GM12878 (cell line): ENCODE results near the gene DAB2IP. TPM values are rescaled to one million over a fixed set of nuclear protein-coding genes. Genes with fewer than 3 reads are reported as not detected.

Experiments
- ATAC-seq: fragments of 200-7000 bp; cut with Tn5 transposase; 3 replicates; pipeline ENCODE4 v1.9.1; 2020; ENCODE audit warnings: mild to moderate bottlenecking, moderate library complexity
- BruUV-seq: library from RNA; stranded (reverse); fragments of 400-500 nt; replicated peaks from 2 replicates; lab custom pipeline; 2021; lab: Mats Ljungman, UMichigan
- CTCF ChIA-PET: fragments of 300-600 bp; sonication (Branson Sonifier 250); formaldehyde crosslinking; extraction: SDS; loops from one replicate; lab custom pipeline; 2021; ENCODE audit warnings: inconsistent platforms; lab: Yijun Ruan, JAX
- POLR2A ChIA-PET: fragments of 350-600 bp; formaldehyde crosslinking; extraction: SDS; loops from one replicate; lab custom pipeline; 2021; ENCODE audit warnings: inconsistent platforms; lab: Charles Lee
- RAD21 ChIA-PET: fragments of 300-600 bp; sonication (Branson Sonifier 250); formaldehyde crosslinking; loops from one replicate; lab custom pipeline; 2023; ENCODE audit warnings: antibody characterized with exemption; ENCODE audit not compliant: unreplicated experiment; lab: Charles Lee
- SMC1A ChIA-PET: fragments of 300-600 bp; sonication (Branson Sonifier 250); formaldehyde crosslinking; loops from one replicate; lab custom pipeline; 2023; ENCODE audit not compliant: unreplicated experiment, uncharacterized antibody; lab: Charles Lee
- DNase-seq: peaks from one replicate; pipeline ENCODE4 v3.0.0-alpha.2; 2011; ENCODE audit warnings: low read depth, low spot score
- FAIRE-seq: peaks from 3 replicates; lab custom pipeline; 2011; peaks lifted over from hg19 to GRCh38; lab: Jason Lieb, UNC
- H2AFZ ChIP-seq: 2 replicates; pipeline ENCODE4 v1.6.0; 2011; ENCODE audit warnings: low read depth, low read length, control low read depth; ENCODE audit not compliant: control insufficient read depth
- H3K27ac ChIP-seq: 2 replicates; pipeline ENCODE4 v1.5.1; 2011; ENCODE audit warnings: control low read depth; ENCODE audit not compliant: control insufficient read depth, insufficient read depth
- H3K27me3 ChIP-seq, 2 experiments: replicated peaks in 1 of 2; 2 replicates each; pipeline versions ENCODE4 v1.6.0 to v1.6.1; 2011; ENCODE audit warnings: low read length in 1 of 2; ENCODE audit not compliant: control insufficient read depth in 2 of 2, insufficient read depth in 2 of 2
- H3K36me3 ChIP-seq, 2 experiments: 2 replicates each; pipeline ENCODE4 v1.5.1; 2011; ENCODE audit warnings: low read length in 1 of 2; ENCODE audit not compliant: control insufficient read depth in 2 of 2, insufficient read depth in 2 of 2
- H3K4me1 ChIP-seq: 2 replicates; pipeline ENCODE4 v1.6.1; 2011; ENCODE audit warnings: mild to moderate bottlenecking, low read length, moderate library complexity, mixed read lengths; ENCODE audit not compliant: control insufficient read depth, insufficient read depth
- H3K4me2 ChIP-seq: 2 replicates; pipeline ENCODE4 v1.6.0; 2011; ENCODE audit warnings: control low read depth; ENCODE audit not compliant: control insufficient read depth, insufficient read depth
- H3K4me3 ChIP-seq: fragments of 200-600 bp; sonication (generic); 2 replicates; pipeline ENCODE4 v1.5.1; 2016
- H3K79me2 ChIP-seq: 2 replicates; pipeline ENCODE4 v1.6.0; 2011; ENCODE audit warnings: low read length; ENCODE audit not compliant: control insufficient read depth, insufficient read depth
- H3K9ac ChIP-seq: 2 replicates; pipeline ENCODE4 v1.8.0; 2011; ENCODE audit warnings: low read length, control low read depth, mixed read lengths; ENCODE audit not compliant: control insufficient read depth, insufficient read depth
- H3K9me3 ChIP-seq: replicated peaks from 3 replicates; pipeline ENCODE4 v1.5.1; 2011; ENCODE audit warnings: mild to moderate bottlenecking, low read length; ENCODE audit not compliant: control insufficient read depth, insufficient read depth
- H4K20me1 ChIP-seq: 2 replicates; pipeline ENCODE4 v1.6.0; 2011; ENCODE audit not compliant: control insufficient read depth, insufficient read depth
- BRCA1 ChIP-seq: IDR thresholded peaks from 2 replicates; pipeline ENCODE4 v1.6.1; 2011; ENCODE audit warnings: low read depth, low read length, improper control_type of control experiment
- CBX3 ChIP-seq: fragments of 200-600 bp; sonication (generic); IDR thresholded peaks from 2 replicates; pipeline ENCODE4 v1.6.1; 2016; ENCODE audit warnings: low read depth, borderline replicate concordance
- FOXK2 ChIP-seq: fragments of 450-650 bp; IDR thresholded peaks from 2 replicates; pipeline ENCODE4 v1.6.1; 2017; ENCODE audit warnings: mild to moderate bottlenecking, moderate library complexity
- HDAC6 ChIP-seq: fragments of 200-600 bp; sonication (generic); IDR thresholded peaks from one replicate; pipeline ENCODE4 v1.8.0; 2017; ENCODE audit warnings: antibody characterized with exemption; ENCODE audit not compliant: unreplicated experiment
- IKZF1 ChIP-seq: fragments of 450-650 bp; conservative IDR thresholded peaks from 2 replicates; pipeline ENCODE4 v1.6.1; 2017; ENCODE audit warnings: antibody characterized with exemption, mild to moderate bottlenecking
- IKZF2 ChIP-seq, 2 experiments: fragments of 450-650 bp; IDR thresholded peaks; 2 replicates each; pipeline ENCODE4 v1.6.1; 2017; ENCODE audit warnings: mild to moderate bottlenecking in 2 of 2, moderate library complexity in 2 of 2
- IRF4 ChIP-seq: IDR thresholded peaks from 2 replicates; pipeline ENCODE4 v1.6.1; 2011; ENCODE audit warnings: low read depth, low read length
- KDM1A ChIP-seq: fragments of 200-600 bp; sonication (generic); IDR thresholded peaks from 2 replicates; pipeline ENCODE4 v1.6.1; 2016; ENCODE audit warnings: borderline replicate concordance
- NR2C2 ChIP-seq: IDR thresholded peaks from 2 replicates; pipeline ENCODE4 v1.6.1; 2011; ENCODE audit warnings: borderline replicate concordance, low read depth; ENCODE audit not compliant: control insufficient read depth, insufficient read length
- NRF1 ChIP-seq: conservative IDR thresholded peaks from 2 replicates; pipeline ENCODE4 v1.6.1; 2011; ENCODE audit warnings: mild to moderate bottlenecking, low read depth, low read length, improper control_type of control experiment
- SPI1 ChIP-seq: IDR thresholded peaks from 2 replicates; pipeline ENCODE4 v1.6.1; 2011; ENCODE audit warnings: low read depth, mild to moderate bottlenecking, low read length, moderate library complexity, borderline replicate concordance; ENCODE audit not compliant: insufficient read depth
- SREBF2 ChIP-seq: IDR thresholded peaks from 2 replicates; pipeline ENCODE4 v1.6.1; 2012; ENCODE audit warnings: mild to moderate bottlenecking, low read length
- YY1 ChIP-seq: IDR thresholded peaks from 2 replicates; pipeline ENCODE4 v1.6.1; 2011; ENCODE audit warnings: low read depth, mild to moderate bottlenecking, low read length
- ZNF207 ChIP-seq: fragments of 450-650 bp; IDR thresholded peaks from 2 replicates; pipeline ENCODE4 v1.6.1; 2014; ENCODE audit warnings: antibody characterized with exemption, mild to moderate bottlenecking, borderline replicate concordance
- ZNF384 ChIP-seq: IDR thresholded peaks from 2 replicates; pipeline ENCODE4 v1.6.1; 2012; ENCODE audit warnings: low read depth, mild to moderate bottlenecking, low read length, improper control_type of control experiment, borderline replicate concordance
- WGBS: methylation state at CpG from one replicate; pipeline ENCODE4 v1.1.6; 2016; ENCODE audit warnings: low lambda C conversion rate; ENCODE audit not compliant: insufficient replicate concordance, insufficient coverage; ENCODE audit errors: missing lambda C conversion rate; 5-methylcytosine and 5-hydroxymethylcytosine counted together
- in situ Hi-C: fragments of 300-500 bp; cut with MboI; formaldehyde crosslinking; loops from 9 replicates; pipeline ENCODE4 v1.14.3; 2018; ENCODE audit warnings: mixed read lengths
- intact Hi-C: fragments of 100-400 bp; cut with micrococcal nuclease; formaldehyde crosslinking; loops from one replicate; pipeline ENCODE4 v1.14.2; 2022; ENCODE audit not compliant: unreplicated experiment
- polyA plus RNA-seq, 11 experiments: library from polyadenylated mRNA; depleted of rRNA in 4 of 11; unstranded in 6 of 11; stranded (reverse) in 5 of 11; fragments of >200 nt; fragmentation: Nextera tagmentation in 4 of 11; fragmentation: Illumina TruSeq in 1 of 11; extraction: Ambion mirVana in 4 of 11; extraction: Trizol in 1 of 11; gene quantifications; 1 replicate in 1 of 11; 2 replicates in 10 of 11; pipeline versions ENCODE4 v1.2.1 to v1.2.3, GENCODE V29; 2011 to 2016; ENCODE audit warnings: inconsistent platforms in 2 of 11, missing spikeins in 2 of 11, low read depth in 1 of 11
- total RNA-seq, 4 experiments: library from RNA; depleted of rRNA in 3 of 4; stranded (reverse); fragments of >200 nt in 3 of 4; fragmentation: Illumina TruSeq in 1 of 4; extraction: Trizol in 1 of 4; gene quantifications; 2 replicates each; pipeline versions ENCODE4 v1.2.1 to v1.2.3, GENCODE V29; 2013 to 2021
- TF ChIP-seq, protein P1 (sequence below): fragments of 450-650 bp; IDR thresholded peaks from 2 replicates; pipeline ENCODE4 v1.6.1; 2017; ENCODE audit warnings: borderline replicate concordance

DAB2IP gene
- total and polyA plus RNA-seq, 10 of the 15 experiments (the other 5 are each of a cell fraction or from before 2014, with no cell fraction given): 0.03 to 0.38 (median 0.14) TPM; not detected in 6

DNA sequence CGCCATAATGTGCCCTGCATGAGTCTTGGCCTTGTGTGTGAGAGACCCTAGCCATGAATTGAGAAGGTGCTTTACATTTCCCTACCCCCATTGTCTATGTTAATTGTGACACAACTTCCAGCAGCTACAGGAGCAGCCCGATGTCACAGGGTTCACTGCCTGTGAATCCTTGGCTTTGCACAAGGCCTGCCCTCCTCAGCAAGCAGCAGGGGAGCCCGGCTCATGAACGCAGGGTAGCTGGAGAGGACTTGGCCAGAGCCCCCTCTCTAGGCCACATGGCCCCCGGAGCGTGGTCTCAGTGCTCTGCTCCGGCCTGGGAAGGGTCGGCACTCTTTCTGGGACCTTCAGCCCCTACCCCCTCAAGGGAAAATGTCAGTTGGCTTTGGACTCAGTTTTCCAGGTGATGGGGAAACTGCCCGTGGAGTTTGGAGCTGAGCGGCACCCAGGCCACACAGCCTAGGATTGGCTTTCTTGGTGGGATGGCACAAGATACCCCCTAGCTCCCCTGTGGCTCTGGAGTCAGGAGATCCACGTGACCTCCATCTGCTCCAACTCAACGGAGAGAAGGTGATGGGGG lies 160.8 kb downstream of the DAB2IP start:
- intact Hi-C loops: no loop called here
- ChIA-PET POLR2A (no interaction called here), CTCF (interaction anchor here (0.6 kb wide), 1 partner anchor 265 kb away, joined by 3 read pairs; no protein-coding TSS in a partner anchor), RAD21 (no interaction called here), SMC1A (no interaction called here)
- Histone ChIP-seq H3K4me3 (no peak overlapping the region), H3K9ac (no peak overlapping the region), H3K79me2 (no peaks in the 10 kb centered on the region), H3K9me3 (no peaks in the 10 kb centered on the region), H3K27ac (no peak overlapping the region), H2AFZ (no peak overlapping the region), H3K36me3 (no peaks in the 10 kb centered on the region), H4K20me1 (no peaks in the 10 kb centered on the region), H3K4me2 (no peak overlapping the region), H3K4me1 (no peaks in the 10 kb centered on the region), H3K27me3 (peaks cover 0 to 1% of the 10 kb centered on the region in 2 experiments; a peak in 1 of 4 replicates)
- ATAC-seq: no peak
- FAIRE-seq: no peak
- in situ Hi-C loops: no loop called here
- no peak for DNase-seq
- no TSS peak for BruUV-seq
- 27% methylated on average over 12 of the region's 12 CpGs for WGBS
- TF ChIP-seq SPI1 (no peak), ZNF384 (no peak), KDM1A (no peak), BRCA1 (no peak), HDAC6 (no peak), IKZF1 (no peak), IKZF2 (IDR thresholded peaks at IDR 0.05) (no peak), ZNF207 (no peak), IRF4 (no peak), SREBF2 (no peak), YY1 (no peak), NR2C2 (no peak), NRF1 (no peak), CBX3 (no peak), FOXK2 (no peak)
- TF ChIP-seq, protein P1, sequence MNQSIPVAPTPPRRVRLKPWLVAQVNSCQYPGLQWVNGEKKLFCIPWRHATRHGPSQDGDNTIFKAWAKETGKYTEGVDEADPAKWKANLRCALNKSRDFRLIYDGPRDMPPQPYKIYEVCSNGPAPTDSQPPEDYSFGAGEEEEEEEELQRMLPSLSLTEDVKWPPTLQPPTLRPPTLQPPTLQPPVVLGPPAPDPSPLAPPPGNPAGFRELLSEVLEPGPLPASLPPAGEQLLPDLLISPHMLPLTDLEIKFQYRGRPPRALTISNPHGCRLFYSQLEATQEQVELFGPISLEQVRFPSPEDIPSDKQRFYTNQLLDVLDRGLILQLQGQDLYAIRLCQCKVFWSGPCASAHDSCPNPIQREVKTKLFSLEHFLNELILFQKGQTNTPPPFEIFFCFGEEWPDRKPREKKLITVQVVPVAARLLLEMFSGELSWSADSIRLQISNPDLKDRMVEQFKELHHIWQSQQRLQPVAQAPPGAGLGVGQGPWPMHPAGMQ: no peak
